ENCODE data around the gene MAPK11. TPM values are rescaled to one million over a fixed set of nuclear protein-coding genes. Genes with fewer than 3 reads are reported as not detected.

The MAPK11 gene
- total and polyA plus RNA-seq, 9 of the 15 experiments (the other 6 are each of a cell fraction or from before 2014, with no cell fraction given) = 0.06 to 14.6 (median 5.3) TPM

DNA sequence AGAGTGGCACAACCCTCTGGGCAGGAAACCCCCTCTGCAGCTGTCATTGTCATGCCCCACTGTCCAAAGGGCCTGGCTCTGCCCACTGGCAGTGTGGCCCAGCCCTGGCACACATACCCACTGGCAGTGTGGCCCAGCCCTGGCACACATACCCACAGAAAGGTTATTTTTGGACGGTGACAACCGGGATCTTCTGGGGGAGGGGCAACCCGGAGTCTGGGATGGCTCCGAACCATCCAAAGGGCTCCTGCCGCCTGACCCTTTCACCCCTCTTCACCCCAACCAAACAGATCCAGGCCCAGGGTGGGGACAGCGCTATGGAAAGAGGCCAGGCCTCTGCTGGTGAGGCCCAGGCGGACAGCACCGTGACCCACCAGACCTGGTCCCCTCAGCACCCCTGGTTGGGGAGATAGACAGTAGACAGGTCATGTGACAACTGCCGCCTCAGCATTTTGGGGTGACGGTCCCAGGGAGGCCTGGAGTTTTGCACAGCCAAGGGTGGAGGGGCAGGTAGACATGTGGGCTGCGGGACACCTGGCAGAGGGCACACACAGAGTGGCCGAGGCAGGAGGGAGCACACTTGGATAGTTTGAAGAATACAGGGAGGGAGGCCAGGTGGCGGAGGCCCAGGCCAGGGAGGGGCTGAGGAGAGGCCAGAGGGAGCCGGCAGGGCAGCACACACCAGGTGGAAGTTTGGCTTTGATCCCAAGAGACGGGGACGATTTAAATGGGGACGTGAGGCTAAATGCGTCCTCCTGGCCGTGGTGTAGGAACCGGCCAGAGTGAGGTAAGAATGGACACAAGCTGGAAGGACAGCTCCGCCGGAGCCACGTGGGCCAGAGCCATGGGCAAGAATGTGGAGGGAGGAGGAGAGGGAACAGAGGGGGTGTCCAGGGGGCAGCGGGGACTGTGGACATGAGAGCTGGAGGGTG, 11.6 kb downstream of the MAPK11 start (continued):
- TF ChIP-seq, protein P1, sequence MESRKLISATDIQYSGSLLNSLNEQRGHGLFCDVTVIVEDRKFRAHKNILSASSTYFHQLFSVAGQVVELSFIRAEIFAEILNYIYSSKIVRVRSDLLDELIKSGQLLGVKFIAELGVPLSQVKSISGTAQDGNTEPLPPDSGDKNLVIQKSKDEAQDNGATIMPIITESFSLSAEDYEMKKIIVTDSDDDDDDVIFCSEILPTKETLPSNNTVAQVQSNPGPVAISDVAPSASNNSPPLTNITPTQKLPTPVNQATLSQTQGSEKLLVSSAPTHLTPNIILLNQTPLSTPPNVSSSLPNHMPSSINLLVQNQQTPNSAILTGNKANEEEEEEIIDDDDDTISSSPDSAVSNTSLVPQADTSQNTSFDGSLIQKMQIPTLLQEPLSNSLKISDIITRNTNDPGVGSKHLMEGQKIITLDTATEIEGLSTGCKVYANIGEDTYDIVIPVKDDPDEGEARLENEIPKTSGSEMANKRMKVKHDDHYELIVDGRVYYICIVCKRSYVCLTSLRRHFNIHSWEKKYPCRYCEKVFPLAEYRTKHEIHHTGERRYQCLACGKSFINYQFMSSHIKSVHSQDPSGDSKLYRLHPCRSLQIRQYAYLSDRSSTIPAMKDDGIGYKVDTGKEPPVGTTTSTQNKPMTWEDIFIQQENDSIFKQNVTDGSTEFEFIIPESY (CRISPR knock-in tag; IDR thresholded peaks at IDR 0.05) = peak; percentile 52; the same call in 1 of the 2 replicates
- TF ChIP-seq ZNF766 (CRISPR knock-in tag; conservative IDR thresholded peaks at IDR 0.05) = no peak
- TF ChIP-seq FIP1L1 (IDR thresholded peaks at IDR 0.05; ENCODE audit: low read depth, low read length, poor library complexity, severe bottlenecking) = no peak
- no peak for TF ChIP-seq MCM7 (IDR thresholded peaks at IDR 0.05)
- no peak for TF ChIP-seq NR2C2 (CRISPR knock-in tag; IDR thresholded peaks at IDR 0.05)
- TF ChIP-seq NR2C2 (tag; IDR thresholded peaks at IDR 0.05) = no peak
- no peak for TF ChIP-seq ZNF354B (CRISPR knock-in tag; IDR thresholded peaks at IDR 0.05)
- TF ChIP-seq PYGO2 (tag; IDR thresholded peaks at IDR 0.05) = no peak
- TF ChIP-seq FOS (IDR thresholded peaks at IDR 0.05; ENCODE audit: extremely low read depth, insufficient read length) = no peak
- no peak for TF ChIP-seq CTBP1 (IDR thresholded peaks at IDR 0.05; ENCODE audit: borderline replicate concordance)
- TF ChIP-seq, protein P2, sequence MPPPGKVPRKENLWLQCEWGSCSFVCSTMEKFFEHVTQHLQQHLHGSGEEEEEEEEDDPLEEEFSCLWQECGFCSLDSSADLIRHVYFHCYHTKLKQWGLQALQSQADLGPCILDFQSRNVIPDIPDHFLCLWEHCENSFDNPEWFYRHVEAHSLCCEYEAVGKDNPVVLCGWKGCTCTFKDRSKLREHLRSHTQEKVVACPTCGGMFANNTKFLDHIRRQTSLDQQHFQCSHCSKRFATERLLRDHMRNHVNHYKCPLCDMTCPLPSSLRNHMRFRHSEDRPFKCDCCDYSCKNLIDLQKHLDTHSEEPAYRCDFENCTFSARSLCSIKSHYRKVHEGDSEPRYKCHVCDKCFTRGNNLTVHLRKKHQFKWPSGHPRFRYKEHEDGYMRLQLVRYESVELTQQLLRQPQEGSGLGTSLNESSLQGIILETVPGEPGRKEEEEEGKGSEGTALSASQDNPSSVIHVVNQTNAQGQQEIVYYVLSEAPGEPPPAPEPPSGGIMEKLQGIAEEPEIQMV (tag; conservative IDR thresholded peaks at IDR 0.05; ENCODE audit: low read depth) = no peak
- no peak for TF ChIP-seq SREBF2 (CRISPR knock-in tag; IDR thresholded peaks at IDR 0.05)
- TF ChIP-seq NBN (IDR thresholded peaks at IDR 0.05; ENCODE audit: low read depth) = no peak
- TF ChIP-seq CREM (IDR thresholded peaks at IDR 0.05; ENCODE audit: low read depth) = no peak
- TF ChIP-seq TBL1XR1 (IDR thresholded peaks at IDR 0.05; ENCODE audit: low read length in 2 of 2) = no peak

Data from K562 (cell line).